GM20000 (cell line): ENCODE data around the gene SCAF8.

Experiments used
- DNase-seq: peaks from one replicate; pipeline ENCODE4 v3.0.0; 2012; ENCODE audit warnings: low spot score
- CTCF ChIP-seq: IDR thresholded peaks from 2 replicates; pipeline ENCODE4 v1.5.1; 2012; ENCODE audit warnings: mild to moderate bottlenecking, control low read depth; ENCODE audit errors: extremely low read depth, missing control alignments

SCAF8 gene

GRCh38 chr6:154751011-154751800 lies 18.0 kb downstream of the SCAF8 start:
- TF ChIP-seq CTCF, result no peak

GRCh38 chr6:154752022-154752421 lies 18.8 kb downstream of the SCAF8 start:
- no peak for DNase-seq
- TF ChIP-seq CTCF, result no peak

More at GRCh38 chr6:154751011-154751800, 18.0 kb downstream of the SCAF8 start:
- DNase-seq, result no peak

GRCh38 chr6:154754152-154754551 lies 20.9 kb downstream of the SCAF8 start:
- no peak for DNase-seq
- no peak for TF ChIP-seq CTCF

- no peak for TF ChIP-seq CTCF
- no peak for DNase-seq
Observed at GRCh38 chr6:154757352-154758050, 24.3 kb downstream of the SCAF8 start.

GRCh38 chr6:154758125-154758524 lies 24.9 kb downstream of the SCAF8 start:
- TF ChIP-seq CTCF, result no peak
- no peak for DNase-seq

GRCh38 chr6:154763650-154764049 lies 30.4 kb downstream of the SCAF8 start:
- no peak for TF ChIP-seq CTCF
- no peak for DNase-seq

- no peak for DNase-seq
- no peak for TF ChIP-seq CTCF
Observed at GRCh38 chr6:154765273-154765672, 32.1 kb downstream of the SCAF8 start.
